ENCODE data around the gene ATRNL1.
"Not testable (repeated sequence)": the region's sequence is repeated elsewhere in the genome, so short reads cannot be mapped to it uniquely, and the experiment has no call there.

GRCh38 chr10:115207276-115207675 is 114.1 kb downstream of the ATRNL1 start:
- TF ChIP-seq YY1 (IDR thresholded peaks at IDR 0.05; ENCODE audit: insufficient read depth, insufficient read length); ZNF274 (IDR thresholded peaks at IDR 0.05; ENCODE audit: low read depth, low read length): not testable (repeated sequence)

All from NT2/D1 (cell line).